Ovary (tissue), 9 donors: ENCODE results near the gene TCERG1L. TPM values are rescaled to one million over a fixed set of nuclear protein-coding genes. Genes with fewer than 3 reads are reported as not detected.

Experiments
- DNase-seq, 5 donors: peaks; one replicate each; pipeline ENCODE4 v3.0.0-alpha.2; 2019 to 2020
- H3K27ac ChIP-seq, 2 donors: fragments of 200-600 bp; one replicate each; pipeline versions ENCODE4 v1.5.1 to v1.8.0; 2019 to 2022
- H3K27me3 ChIP-seq: fragments of 200-600 bp; one replicate; pipeline ENCODE4 v1.8.0; 2022
- H3K36me3 ChIP-seq: fragments of 200-600 bp; sonication (generic); one replicate; pipeline ENCODE4 v1.5.1; 2019
- H3K4me1 ChIP-seq: one replicate; pipeline ENCODE4 v1.8.1; 2013; ENCODE audit warnings: mild to moderate bottlenecking, moderate library complexity; ENCODE audit not compliant: insufficient read depth
- H3K4me3 ChIP-seq: fragments of 200-600 bp; sonication (generic); one replicate; pipeline ENCODE4 v1.5.1; 2017
- H3K9me3 ChIP-seq, 2 donors: fragments of 200-600 bp in 1 of 2; sonication (generic) in 1 of 2; one replicate each; pipeline versions ENCODE4 v1.5.1 to v1.8.1; 2013 to 2019; ENCODE audit warnings: mild to moderate bottlenecking in 1 of 2, moderate library complexity in 1 of 2
- CTCF ChIP-seq, 3 donors: fragments of 450-650 bp in 2 of 3; fragments of 200-600 bp in 1 of 3; IDR thresholded peaks; one replicate each; pipeline versions ENCODE4 v1.5.1 to v1.8.0; 2016 to 2022; ENCODE audit warnings: antibody characterized with exemption in 3 of 3, mild to moderate bottlenecking in 1 of 3
- EP300 ChIP-seq: sonication (generic); formaldehyde crosslinking; IDR thresholded peaks from one replicate; pipeline ENCODE4 v1.6.1; 2017; ENCODE audit warnings: antibody characterized with exemption
- POLR2A ChIP-seq: fragments of 450-650 bp; IDR thresholded peaks from one replicate; pipeline ENCODE4 v1.6.1; 2017; ENCODE audit warnings: antibody characterized with exemption, mild to moderate bottlenecking, moderate library complexity
- WGBS, 3 donors: extraction: QIAGEN DNeasy Blood & Tissue Kit in 1 of 3; methylation state at CpG; one replicate each; pipeline versions ENCODE4 v1.1.5 to v1.1.7; 2013 to 2017; 5-methylcytosine and 5-hydroxymethylcytosine counted together
- intact Hi-C, 4 donors: fragments of 100-400 bp; cut with DNase I; formaldehyde crosslinking; loops; one replicate each; pipeline versions ENCODE4 v1.11.0 to v1.15.1; 2022 to 2023
- polyA plus RNA-seq, 2 donors: library from polyadenylated mRNA; stranded (reverse); fragments of 200-250 nt in 1 of 2; fragments of 350-450 nt in 1 of 2; fragmentation: Illumina TruSeq in 1 of 2; extraction: RNeasy Lipid Tissue Mini Kit (QIAGEN cat#74804) in 1 of 2; gene quantifications; one replicate each; pipeline ENCODE4 v1.2.3, GENCODE V29; 2013 to 2014
- total RNA-seq, 7 donors: library from RNA; depleted of rRNA in 2 of 7; stranded (reverse); fragments of >200 nt in 2 of 7; fragmentation: NEBNext Ultra II Directional in 3 of 7; extraction: Animal tissue kit (Norgen Biotek cat#: 25700) in 3 of 7; gene quantifications; one replicate each; pipeline versions ENCODE4 v1.1.0 to v1.2.4, GENCODE V29; 2016 to 2023
- donor health status: DM: no; HTN: no; CAD: no; lungs with moderate emphysema.
- donor health status: DM: no; HTN: no; CAD: no.
- donor health status: Bipolar disorder and iron deficiency.
- donor health status: DM: yes; HTN: yes; CAD: no.
- donor health status: DM: no; HTN: no; CAD: no.
- donor health status: DM: yes; HTN: yes; CAD: no.

TCERG1L gene
- total and polyA plus RNA-seq, 9 donors, result 1.1 to 8.0 (median 1.8) TPM

- TF ChIP-seq POLR2A, result no peak
- TF ChIP-seq CTCF (IDR thresholded peaks at IDR 0.05), result no peak
- TF ChIP-seq EP300, result no peak
- Histone ChIP-seq H3K4me3 (no peak overlapping the region), H3K27me3 (no peaks in the 10 kb centered on the region), H3K27ac (no peak overlapping the region), H3K36me3 (no peaks in the 10 kb centered on the region), H3K4me1 (peaks cover 14% of the 10 kb centered on the region), H3K9me3 (no peaks in the 10 kb centered on the region)
- DNase-seq, result no peak
- intact Hi-C loops, result no loop called here
- 95 to 97% (median 97%) methylated on average over 21 of the region's 21 CpGs for WGBS, 3 donors
These were observed 218.6 kb downstream of the TCERG1L start for GRCh38 chr10:131092876-131093275.

GRCh38 chr10:131092386-131092785 is 219.1 kb downstream of the TCERG1L start:
- no peak for DNase-seq
- H3K9me3 ChIP-seq, result no peaks in the 10 kb centered on the region
- intact Hi-C loops, result no loop called here
- no peak overlapping the region for H3K4me3 ChIP-seq
- no peaks in the 10 kb centered on the region for H3K27me3 ChIP-seq
- no peaks in the 10 kb centered on the region for H3K36me3 ChIP-seq
- no peak overlapping the region for H3K27ac ChIP-seq
- 95 to 96% (median 96%) methylated on average over 12 of the region's 12 CpGs for WGBS, 3 donors
- H3K4me1 ChIP-seq, result peaks cover 14% of the 10 kb centered on the region
- TF ChIP-seq POLR2A, result no peak
- TF ChIP-seq EP300, result no peak
- TF ChIP-seq CTCF (IDR thresholded peaks at IDR 0.05), result no peak

GRCh38 chr10:131091682-131092081 is 219.8 kb downstream of the TCERG1L start:
- TF ChIP-seq POLR2A (no peak), CTCF (IDR thresholded peaks at IDR 0.05) (no peak), EP300 (no peak)
- DNase-seq, result no peak
- Histone ChIP-seq H3K36me3 (no peaks in the 10 kb centered on the region), H3K4me1 (peaks cover 14% of the 10 kb centered on the region), H3K4me3 (no peak overlapping the region), H3K27ac (no peak overlapping the region), H3K27me3 (no peaks in the 10 kb centered on the region), H3K9me3 (no peaks in the 10 kb centered on the region)
- intact Hi-C loops, result no loop called here
- WGBS, 3 donors, result 94 to 97% (median 96%) methylated on average over 11 of the region's 11 CpGs

- Histone ChIP-seq H3K36me3 (no peaks in the 10 kb centered on the region), H3K27me3 (no peaks in the 10 kb centered on the region), H3K4me1 (peaks cover 14% of the 10 kb centered on the region), H3K4me3 (no peak overlapping the region), H3K9me3 (no peaks in the 10 kb centered on the region), H3K27ac (no peak overlapping the region)
- WGBS, 3 donors, result 91 to 96% (median 94%) methylated on average over 14 to 17 of the region's 17 CpGs
- TF ChIP-seq POLR2A (no peak), CTCF (IDR thresholded peaks at IDR 0.05) (no peak), EP300 (no peak)
- peak in 1 of 5 donors; percentile 29 for DNase-seq
- intact Hi-C loops, result no loop called here
These were observed 220.5 kb downstream of the TCERG1L start for GRCh38 chr10:131090761-131091661.
